ENCODE measurements around the gene ACAT2. TPM values are rescaled to one million over a fixed set of nuclear protein-coding genes. Genes with fewer than 3 reads are reported as not detected.
A peak's percentile ranks its signal among the peaks of the same experiment; 100 is the strongest.

Gene ACAT2
- total RNA-seq, 1 donor from 2014 or later: 119 TPM

- Mint-ChIP-seq H3K27ac (ENCODE audit: unreplicated experiment) (peak overlapping the region; percentile 48), H3K36me3 (ENCODE audit: low read depth, unreplicated experiment) (peaks cover 60% of the 10 kb centered on the region), H3K4me1 (ENCODE audit: unreplicated experiment) (peaks cover 10% of the 10 kb centered on the region), H3K4me3 (ENCODE audit: unreplicated experiment) (no peak overlapping the region), H3K27me3 (ENCODE audit: unreplicated experiment) (peaks cover 4% of the 10 kb centered on the region), H3K9me3 (ENCODE audit: unreplicated experiment) (no peaks in the 10 kb centered on the region)
- TF ChIP-seq, protein P1, sequence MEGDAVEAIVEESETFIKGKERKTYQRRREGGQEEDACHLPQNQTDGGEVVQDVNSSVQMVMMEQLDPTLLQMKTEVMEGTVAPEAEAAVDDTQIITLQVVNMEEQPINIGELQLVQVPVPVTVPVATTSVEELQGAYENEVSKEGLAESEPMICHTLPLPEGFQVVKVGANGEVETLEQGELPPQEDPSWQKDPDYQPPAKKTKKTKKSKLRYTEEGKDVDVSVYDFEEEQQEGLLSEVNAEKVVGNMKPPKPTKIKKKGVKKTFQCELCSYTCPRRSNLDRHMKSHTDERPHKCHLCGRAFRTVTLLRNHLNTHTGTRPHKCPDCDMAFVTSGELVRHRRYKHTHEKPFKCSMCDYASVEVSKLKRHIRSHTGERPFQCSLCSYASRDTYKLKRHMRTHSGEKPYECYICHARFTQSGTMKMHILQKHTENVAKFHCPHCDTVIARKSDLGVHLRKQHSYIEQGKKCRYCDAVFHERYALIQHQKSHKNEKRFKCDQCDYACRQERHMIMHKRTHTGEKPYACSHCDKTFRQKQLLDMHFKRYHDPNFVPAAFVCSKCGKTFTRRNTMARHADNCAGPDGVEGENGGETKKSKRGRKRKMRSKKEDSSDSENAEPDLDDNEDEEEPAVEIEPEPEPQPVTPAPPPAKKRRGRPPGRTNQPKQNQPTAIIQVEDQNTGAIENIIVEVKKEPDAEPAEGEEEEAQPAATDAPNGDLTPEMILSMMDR (IDR thresholded peaks at IDR 0.05; ENCODE audit: unreplicated experiment): no peak
- no peak for DNase-seq (ENCODE audit: low spot score)
These were observed 7.6 kb downstream of the ACAT2 start for GRCh38 chr6:159769470-159769869.

DNA sequence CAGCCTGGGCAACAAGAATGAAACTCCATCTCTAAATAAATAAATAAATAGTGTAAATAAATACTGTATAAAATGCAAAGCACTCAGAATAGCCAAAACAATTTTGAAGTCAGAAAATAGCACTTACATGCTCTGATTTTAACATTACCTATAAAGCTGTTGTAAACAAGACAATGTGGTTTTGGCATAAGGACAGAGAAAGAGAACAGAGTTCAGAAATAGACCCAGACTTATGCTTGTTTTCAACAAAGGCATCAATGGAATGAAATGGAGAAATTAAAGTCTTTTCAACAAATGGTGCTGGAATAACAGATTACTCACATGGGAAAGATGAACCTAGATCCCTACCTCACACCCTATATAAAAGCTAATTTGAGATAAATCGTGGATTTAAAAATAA is 10.4 kb downstream of the ACAT2 start:
- H3K27me3 Mint-ChIP-seq (ENCODE audit: unreplicated experiment): peaks cover 4% of the 10 kb centered on the region
- no peak overlapping the region for H3K4me3 Mint-ChIP-seq (ENCODE audit: unreplicated experiment)
- peaks cover 4% of the 10 kb centered on the region for H3K4me1 Mint-ChIP-seq (ENCODE audit: unreplicated experiment)
- no peak for DNase-seq (ENCODE audit: low spot score)
- no peak overlapping the region for H3K27ac Mint-ChIP-seq (ENCODE audit: unreplicated experiment)
- peaks cover 52% of the 10 kb centered on the region for H3K36me3 Mint-ChIP-seq (ENCODE audit: low read depth, unreplicated experiment)
- TF ChIP-seq, protein P1 (IDR thresholded peaks at IDR 0.05; ENCODE audit: unreplicated experiment): no peak
- no peaks in the 10 kb centered on the region for H3K9me3 Mint-ChIP-seq (ENCODE audit: unreplicated experiment)

- Mint-ChIP-seq H3K36me3 (ENCODE audit: low read depth, unreplicated experiment) (peaks cover 54% of the 10 kb centered on the region), H3K27me3 (ENCODE audit: unreplicated experiment) (peaks cover 2% of the 10 kb centered on the region), H3K4me3 (ENCODE audit: unreplicated experiment) (no peak overlapping the region), H3K27ac (ENCODE audit: unreplicated experiment) (peak overlapping the region; percentile 14), H3K9me3 (ENCODE audit: unreplicated experiment) (no peaks in the 10 kb centered on the region), H3K4me1 (ENCODE audit: unreplicated experiment) (no peaks in the 10 kb centered on the region)
- TF ChIP-seq, protein P1 (IDR thresholded peaks at IDR 0.05; ENCODE audit: unreplicated experiment): no peak
- DNase-seq (ENCODE audit: low spot score): no peak
These were observed 15.5 kb downstream of the ACAT2 start for GRCh38 chr6:159777240-159777904.

DNA sequence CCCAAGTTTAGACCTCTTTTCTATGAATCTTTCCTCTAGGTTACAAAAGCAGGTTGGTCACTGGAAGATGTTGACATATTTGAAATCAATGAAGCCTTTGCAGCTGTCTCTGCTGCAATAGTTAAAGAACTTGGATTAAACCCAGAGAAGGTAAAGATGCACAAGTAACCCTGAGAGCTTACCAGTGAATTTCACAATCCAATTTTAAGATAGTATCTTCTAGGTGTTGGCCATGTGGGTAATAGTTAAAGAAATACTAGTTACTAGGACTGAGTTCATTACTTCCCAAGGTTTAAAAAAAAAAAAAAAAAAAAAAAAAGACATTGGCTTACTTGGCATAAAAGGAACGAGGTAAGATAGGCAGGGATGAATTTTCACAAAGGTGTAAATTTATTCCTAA is 16.3 kb downstream of the ACAT2 start:
- no peak for DNase-seq (ENCODE audit: low spot score)
- H3K36me3 Mint-ChIP-seq (ENCODE audit: low read depth, unreplicated experiment): peaks cover 61% of the 10 kb centered on the region
- H3K27ac Mint-ChIP-seq (ENCODE audit: unreplicated experiment): no peak overlapping the region
- TF ChIP-seq, protein P1 (IDR thresholded peaks at IDR 0.05; ENCODE audit: unreplicated experiment): no peak
- no peaks in the 10 kb centered on the region for H3K9me3 Mint-ChIP-seq (ENCODE audit: unreplicated experiment)
- H3K4me1 Mint-ChIP-seq (ENCODE audit: unreplicated experiment): no peaks in the 10 kb centered on the region
- H3K27me3 Mint-ChIP-seq (ENCODE audit: unreplicated experiment): peaks cover 4% of the 10 kb centered on the region
- no peak overlapping the region for H3K4me3 Mint-ChIP-seq (ENCODE audit: unreplicated experiment)

- no peak for DNase-seq (ENCODE audit: low spot score)
- Mint-ChIP-seq H3K27me3 (ENCODE audit: unreplicated experiment) (peaks cover 4% of the 10 kb centered on the region), H3K4me1 (ENCODE audit: unreplicated experiment) (no peaks in the 10 kb centered on the region), H3K27ac (ENCODE audit: unreplicated experiment) (no peak overlapping the region), H3K9me3 (ENCODE audit: unreplicated experiment) (no peaks in the 10 kb centered on the region), H3K36me3 (ENCODE audit: low read depth, unreplicated experiment) (peaks cover 61% of the 10 kb centered on the region), H3K4me3 (ENCODE audit: unreplicated experiment) (no peak overlapping the region)
- TF ChIP-seq, protein P1 (IDR thresholded peaks at IDR 0.05; ENCODE audit: unreplicated experiment): no peak
These were observed 16.8 kb downstream of the ACAT2 start for GRCh38 chr6:159778542-159779103.
